ENCODE data around the gene SUCLG2. TPM values are rescaled to one million over a fixed set of nuclear protein-coding genes. Genes with fewer than 3 reads are reported as not detected.

SUCLG2 gene
- total and polyA plus RNA-seq, 10 of the 15 experiments (the other 5 are each of a cell fraction or from before 2014, with no cell fraction given) = 17.8 to 50.9 (median 37.2) TPM

GRCh38 chr3:67684211-67684610, 29.8 kb upstream of the SUCLG2 start:
- Histone ChIP-seq H4K20me1 (ENCODE audit: control insufficient read depth, insufficient read depth) (no peaks in the 10 kb centered on the region), H3K9ac (ENCODE audit: control insufficient read depth, insufficient read depth, low read length) (no peak overlapping the region), H3K36me3 (ENCODE audit: control insufficient read depth in 2 of 2, insufficient read depth in 2 of 2, low read length in 1 of 2) (no peaks in the 10 kb centered on the region), H3K4me1 (ENCODE audit: control insufficient read depth, insufficient read depth, low read length) (peaks cover 21% of the 10 kb centered on the region), H2AFZ (ENCODE audit: control insufficient read depth, low read depth, low read length) (no peak overlapping the region), H3K4me3 (no peak overlapping the region), H3K27ac (ENCODE audit: control insufficient read depth, insufficient read depth) (no peak overlapping the region), H3K27me3 (replicated peaks in 1 of 2; ENCODE audit: control insufficient read depth in 2 of 2, insufficient read depth in 2 of 2, low read length in 1 of 2) (no peaks in the 10 kb centered on the region), H3K9me3 (replicated peaks; ENCODE audit: control insufficient read depth, insufficient read depth, low read length) (no peaks in the 10 kb centered on the region), H3K4me2 (ENCODE audit: control insufficient read depth, insufficient read depth) (no peak overlapping the region), H3K79me2 (ENCODE audit: control insufficient read depth, insufficient read depth, low read length) (no peaks in the 10 kb centered on the region)
- in situ Hi-C loops (cut with MboI) = no loop called here
- no TSS peak for BruUV-seq (replicated peaks)
- ATAC-seq (no peak), DNase-seq (ENCODE audit: low read depth, low spot score) (no peak), FAIRE-seq (no peak)
- POLR2A ChIA-PET = no interaction called here
- intact Hi-C loops (cut with micrococcal nuclease; ENCODE audit: unreplicated experiment) = loop anchor here (10.0 kb wide), 1 partner anchor 299 kb away; no protein-coding TSS in a partner anchor
- CTCF ChIA-PET = interaction anchor here (0.9 to 1.4 kb wide), 2 partner anchors 14 to 300 kb away, joined by 3 to 5 read pairs; no protein-coding TSS in a partner anchor
- RAD21 ChIA-PET (ENCODE audit: unreplicated experiment) = interaction anchor here (0.5 kb wide), 1 partner anchor 610 kb away, joined by 3 read pairs; no protein-coding TSS in a partner anchor
- SMC1A ChIA-PET (ENCODE audit: uncharacterized antibody, unreplicated experiment) = interaction anchor here (1.2 to 2.8 kb wide), 5 partner anchors 8 to 636 kb away, joined by 3 to 18 read pairs (median 5); no protein-coding TSS in a partner anchor
- WGBS (ENCODE audit: insufficient coverage, insufficient replicate concordance, low lambda C conversion rate, missing lambda C conversion rate) = 97% methylated on average over 3 of the region's 3 CpGs
- TF ChIP-seq TAF1 (IDR thresholded peaks at IDR 0.05; ENCODE audit: borderline replicate concordance, low read depth, low read length) (no peak), CEBPB (IDR thresholded peaks at IDR 0.05; ENCODE audit: borderline replicate concordance in 1 of 2, low read depth in 2 of 2, low read length in 2 of 2) (no peak), ELK1 (IDR thresholded peaks at IDR 0.05; ENCODE audit: low read depth, low read length) (no peak), PML (IDR thresholded peaks at IDR 0.05; ENCODE audit: low read length) (no peak), USF2 (IDR thresholded peaks at IDR 0.05; ENCODE audit: borderline replicate concordance, low read depth, low read length) (no peak), KDM1A (IDR thresholded peaks at IDR 0.05; ENCODE audit: borderline replicate concordance) (no peak), ATF3 (IDR thresholded peaks at IDR 0.05; ENCODE audit: borderline replicate concordance, extremely low read depth, low read depth, low read length) (no peak), YY1 (IDR thresholded peaks at IDR 0.05; ENCODE audit: low read depth, low read length) (no peak), EED (IDR thresholded peaks at IDR 0.05; ENCODE audit: low read depth) (no peak), IKZF1 (conservative IDR thresholded peaks at IDR 0.05) (no peak), CREM (IDR thresholded peaks at IDR 0.05; ENCODE audit: low read depth) (no peak), CEBPZ (IDR thresholded peaks at IDR 0.05; ENCODE audit: low read depth, low read length) (no peak), IRF3 (IDR thresholded peaks at IDR 0.05) (no peak), ZNF274 (IDR thresholded peaks at IDR 0.05; ENCODE audit: insufficient read depth, insufficient read length) (no peak), MXI1 (IDR thresholded peaks at IDR 0.05; ENCODE audit: low read depth, low read length) (no peak), NBN (IDR thresholded peaks at IDR 0.05) (no peak), IRF4 (IDR thresholded peaks at IDR 0.05; ENCODE audit: low read depth, low read length) (no peak), ATF2 (IDR thresholded peaks at IDR 0.05; ENCODE audit: low read length) (no peak)
